Activated CD4-positive, alpha-beta memory T cell treated with anti-CD3 and anti-CD28 coated beads, Interleukin-2, amount 10 ng/mL, durations not matched to agents 7 days and 5 days (primary cell): ENCODE results near the gene GLOD5. TPM values are rescaled to one million over a fixed set of nuclear protein-coding genes. Genes with fewer than 3 reads are reported as not detected.

Experiments used
- CTCF ChIA-PET: fragments of 350-600 bp; sonication (Branson Sonifier 250); formaldehyde crosslinking; loops from one replicate; lab custom pipeline; 2021; ENCODE audit warnings: antibody characterized with exemption, inconsistent platforms; lab: Charles Lee
- POLR2A ChIA-PET: fragments of 350-600 bp; sonication (Branson Sonifier 250); formaldehyde crosslinking; loops from one replicate; lab custom pipeline; 2021; ENCODE audit warnings: antibody characterized with exemption; lab: Charles Lee
- DNase-seq: peaks from one replicate; pipeline ENCODE4 v3.0.0-alpha.2; 2020
- H3K27ac Mint-ChIP-seq: one replicate; pipeline ENCODE4 v1.8.0; 2021; ENCODE audit warnings: mild to moderate bottlenecking, mixed read lengths
- H3K27me3 Mint-ChIP-seq: one replicate; pipeline ENCODE4 v1.8.0; 2021; ENCODE audit warnings: mixed read lengths
- H3K36me3 Mint-ChIP-seq: one replicate; pipeline ENCODE4 v1.8.0; 2021; ENCODE audit warnings: low read depth, mixed read lengths
- H3K4me1 Mint-ChIP-seq: one replicate; pipeline ENCODE4 v1.8.0; 2021; ENCODE audit warnings: mixed read lengths
- H3K4me3 Mint-ChIP-seq: one replicate; pipeline ENCODE4 v1.8.0; 2021; ENCODE audit warnings: mild to moderate bottlenecking, mixed read lengths
- H3K9me3 Mint-ChIP-seq: one replicate; pipeline ENCODE4 v1.8.0; 2021; ENCODE audit warnings: mixed read lengths
- total RNA-seq, 2 experiments: library from RNA; stranded (reverse); gene quantifications; one replicate each; pipeline ENCODE4 v1.2.3, GENCODE V29; 2021

The GLOD5 gene
- total RNA-seq, 2 experiments from 2014 or later: not detected

- DNase-seq: no peak
Measured at GRCh38 chrX:48772602-48773001, 11.1 kb downstream of the GLOD5 start.

GRCh38 chrX:48776818-48777439 is 15.4 kb downstream of the GLOD5 start:
- no peak for DNase-seq
- no peaks in the 10 kb centered on the region for H3K4me1 Mint-ChIP-seq
- no peaks in the 10 kb centered on the region for H3K9me3 Mint-ChIP-seq
- ChIA-PET CTCF (no interaction called here), POLR2A (interaction anchor here (1.8 kb wide), 1 partner anchor 25 kb away, joined by 8 read pairs; the partner anchor contains the start of gene HDAC6)
- no peak overlapping the region for H3K4me3 Mint-ChIP-seq
- peaks cover 10% of the 10 kb centered on the region for H3K27me3 Mint-ChIP-seq
- H3K27ac Mint-ChIP-seq: no peak overlapping the region
- H3K36me3 Mint-ChIP-seq: no peaks in the 10 kb centered on the region

More at GRCh38 chrX:48772602-48773001, 11.1 kb downstream of the GLOD5 start:
- POLR2A ChIA-PET: no interaction called here
- no peaks in the 10 kb centered on the region for H3K4me1 Mint-ChIP-seq
- H3K4me3 Mint-ChIP-seq: no peak overlapping the region
- no peak overlapping the region for H3K27ac Mint-ChIP-seq
- H3K27me3 Mint-ChIP-seq: peaks cover 14% of the 10 kb centered on the region
- H3K9me3 Mint-ChIP-seq: no peaks in the 10 kb centered on the region
- H3K36me3 Mint-ChIP-seq: no peaks in the 10 kb centered on the region
- CTCF ChIA-PET: no interaction called here

- Mint-ChIP-seq H3K36me3 (no peaks in the 10 kb centered on the region), H3K4me1 (no peaks in the 10 kb centered on the region), H3K27me3 (peaks cover 10% of the 10 kb centered on the region), H3K9me3 (no peaks in the 10 kb centered on the region), H3K4me3 (no peak overlapping the region), H3K27ac (no peak overlapping the region)
- no peak for DNase-seq
- ChIA-PET CTCF (interaction anchor here (0.8 kb wide), 1 partner anchor 93 kb away, joined by 3 read pairs; no protein-coding TSS in a partner anchor), POLR2A (no interaction called here)
Measured at GRCh38 chrX:48779399-48779798, 17.9 kb downstream of the GLOD5 start.

- CTCF ChIA-PET: no interaction called here
Measured at GRCh38 chrX:48781705-48782104, 20.2 kb downstream of the GLOD5 start.

GRCh38 chrX:48782216-48782615 is 20.7 kb downstream of the GLOD5 start:
- POLR2A ChIA-PET: no interaction called here
- CTCF ChIA-PET: no interaction called here
- Mint-ChIP-seq H3K9me3 (no peaks in the 10 kb centered on the region), H3K36me3 (no peaks in the 10 kb centered on the region), H3K4me3 (no peak overlapping the region), H3K27ac (no peak overlapping the region), H3K4me1 (no peaks in the 10 kb centered on the region), H3K27me3 (peaks cover 10% of the 10 kb centered on the region)
- DNase-seq: no peak

More at GRCh38 chrX:48781705-48782104, 20.2 kb downstream of the GLOD5 start:
- no peaks in the 10 kb centered on the region for H3K4me1 Mint-ChIP-seq
- H3K27me3 Mint-ChIP-seq: peaks cover 5% of the 10 kb centered on the region
- no peak overlapping the region for H3K27ac Mint-ChIP-seq
- H3K4me3 Mint-ChIP-seq: no peak overlapping the region
- H3K9me3 Mint-ChIP-seq: no peaks in the 10 kb centered on the region
- POLR2A ChIA-PET: no interaction called here
- no peaks in the 10 kb centered on the region for H3K36me3 Mint-ChIP-seq
- DNase-seq: no peak

- Mint-ChIP-seq H3K27ac (no peak overlapping the region), H3K4me1 (no peaks in the 10 kb centered on the region), H3K4me3 (no peak overlapping the region), H3K36me3 (no peaks in the 10 kb centered on the region), H3K9me3 (no peaks in the 10 kb centered on the region), H3K27me3 (peaks cover 9% of the 10 kb centered on the region)
- ChIA-PET POLR2A (no interaction called here), CTCF (no interaction called here)
- DNase-seq: no peak
Measured at GRCh38 chrX:48782795-48783194, 21.2 kb downstream of the GLOD5 start.

DNA sequence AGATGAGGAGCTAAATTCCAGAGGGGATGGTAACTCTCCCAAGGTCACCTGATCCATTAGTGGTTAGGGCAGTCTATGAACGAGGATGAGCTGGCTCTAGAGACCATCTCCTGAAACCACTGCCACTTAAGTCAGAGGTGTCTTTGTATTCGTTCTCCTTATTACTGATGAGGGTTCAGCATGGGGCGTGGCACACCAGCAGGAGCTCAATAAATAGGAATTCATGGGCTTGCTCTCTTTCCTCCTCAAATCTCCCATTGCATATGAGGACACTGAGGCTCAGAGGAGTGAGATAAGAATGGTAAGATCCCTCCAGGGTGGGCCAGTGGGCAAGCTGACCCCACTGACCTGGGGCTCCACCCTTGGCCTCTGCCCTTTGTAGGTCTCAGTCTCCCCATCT is 23.2 kb downstream of the GLOD5 start:
- ChIA-PET POLR2A (interaction anchor here (0.8 to 1.3 kb wide), 2 partner anchors 16 to 168 kb away, joined by 3 to 4 read pairs; partner anchors contain the start of gene HDAC6), CTCF (no interaction called here)
- peaks cover 9% of the 10 kb centered on the region for H3K4me1 Mint-ChIP-seq
- no peaks in the 10 kb centered on the region for H3K9me3 Mint-ChIP-seq
- peaks cover 9% of the 10 kb centered on the region for H3K27me3 Mint-ChIP-seq
- H3K4me3 Mint-ChIP-seq: no peak overlapping the region
- DNase-seq: no peak
- no peak overlapping the region for H3K27ac Mint-ChIP-seq
- H3K36me3 Mint-ChIP-seq: no peaks in the 10 kb centered on the region

- Mint-ChIP-seq H3K4me1 (peaks cover 12% of the 10 kb centered on the region), H3K27me3 (peaks cover 9% of the 10 kb centered on the region), H3K27ac (no peak overlapping the region), H3K4me3 (no peak overlapping the region), H3K9me3 (no peaks in the 10 kb centered on the region), H3K36me3 (no peaks in the 10 kb centered on the region)
- ChIA-PET POLR2A (interaction anchor here (0.8 to 1.3 kb wide), 2 partner anchors 16 to 168 kb away, joined by 3 to 4 read pairs; partner anchors contain the start of gene HDAC6), CTCF (no interaction called here)
- DNase-seq: no peak
Measured at GRCh38 chrX:48785186-48785539, 23.6 kb downstream of the GLOD5 start.

GRCh38 chrX:48785540-48786214 is 24.1 kb downstream of the GLOD5 start:
- DNase-seq: no peak
- Mint-ChIP-seq H3K9me3 (no peaks in the 10 kb centered on the region), H3K4me1 (peaks cover 14% of the 10 kb centered on the region), H3K27ac (no peak overlapping the region), H3K4me3 (no peak overlapping the region), H3K36me3 (no peaks in the 10 kb centered on the region), H3K27me3 (peaks cover 9% of the 10 kb centered on the region)
- ChIA-PET POLR2A (no interaction called here), CTCF (no interaction called here)

DNA sequence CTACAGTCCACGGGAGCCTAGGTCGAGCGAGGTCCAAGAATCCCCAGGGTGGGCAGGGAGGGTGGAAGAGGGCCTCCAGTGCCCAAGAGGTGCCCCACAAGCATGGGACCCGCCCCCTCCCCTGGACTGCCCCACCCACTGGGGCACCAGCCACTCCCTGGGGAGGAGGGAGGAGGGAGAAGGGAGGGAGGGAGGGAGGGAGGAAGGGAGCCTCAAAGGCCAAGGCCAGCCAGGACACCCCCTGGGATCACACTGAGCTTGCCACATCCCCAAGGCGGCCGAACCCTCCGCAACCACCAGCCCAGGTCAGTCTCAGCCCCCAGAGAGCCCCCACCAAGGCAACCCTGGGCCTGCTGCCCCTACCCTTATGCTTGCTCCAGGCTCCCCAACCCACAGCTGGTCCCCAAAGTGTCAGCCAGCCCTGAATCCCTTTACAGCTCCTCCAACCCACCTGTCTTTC is 24.8 kb downstream of the GLOD5 start, which contains the start of gene GATA1:
Gene GATA1 (plus strand): TSS at position 250 of the 460 bp plus-strand sequence. CDS start 4,520 bp downstream, outside the sequence.
- POLR2A ChIA-PET: no interaction called here
- Mint-ChIP-seq H3K36me3 (no peaks in the 10 kb centered on the region), H3K27ac (no peak within 1 kb of the TSS)

DNA sequence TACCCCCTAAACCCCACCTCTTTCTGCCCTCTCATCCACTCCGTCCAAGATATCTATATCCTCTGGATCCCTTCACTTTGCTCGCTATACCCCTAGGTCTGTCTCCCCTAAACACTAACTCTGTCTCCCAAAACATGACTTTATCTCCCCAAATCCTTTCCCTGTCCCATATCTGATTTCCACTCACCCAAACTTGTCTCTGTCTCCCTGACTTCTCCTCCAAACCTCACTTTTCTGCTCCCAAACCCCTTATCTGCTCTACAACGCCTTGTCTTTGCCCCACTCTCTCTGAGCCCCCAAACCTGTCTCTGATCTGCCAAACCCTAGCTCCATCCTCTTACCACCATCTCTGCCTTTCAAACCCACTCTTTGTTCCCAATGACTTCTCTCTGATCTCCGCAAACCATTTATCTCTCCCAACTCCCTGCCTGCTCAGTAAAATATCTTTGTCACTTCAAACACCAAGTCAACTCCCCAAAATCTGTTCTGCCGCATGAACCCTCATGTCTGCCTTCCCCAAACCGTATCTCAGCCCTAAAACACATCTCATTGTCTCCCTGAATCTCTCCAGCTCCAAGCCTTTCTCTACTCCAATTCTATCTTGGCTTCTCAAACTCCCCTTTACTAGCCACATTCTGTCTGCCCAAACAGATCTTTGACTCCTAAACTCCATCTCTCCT is 25.4 kb downstream of the GLOD5 start:
- no peaks in the 10 kb centered on the region for H3K36me3 Mint-ChIP-seq
- ChIA-PET CTCF (no interaction called here), POLR2A (no interaction called here)
- DNase-seq: no peak
- peaks cover 9% of the 10 kb centered on the region for H3K27me3 Mint-ChIP-seq
- no peak overlapping the region for H3K27ac Mint-ChIP-seq
- H3K4me1 Mint-ChIP-seq: peaks cover 14% of the 10 kb centered on the region
- no peak overlapping the region for H3K4me3 Mint-ChIP-seq
- H3K9me3 Mint-ChIP-seq: no peaks in the 10 kb centered on the region

More for the DNA sequence above, 24.8 kb downstream of the GLOD5 start, which contains the start of gene GATA1:
- H3K4me3 Mint-ChIP-seq: no peak within 1 kb of the TSS
- no peak for DNase-seq
- H3K9me3 Mint-ChIP-seq: no peaks in the 10 kb centered on the region
- CTCF ChIA-PET: no interaction called here
- H3K27me3 Mint-ChIP-seq: peaks cover 9% of the 10 kb centered on the region
- peaks cover 14% of the 10 kb centered on the region for H3K4me1 Mint-ChIP-seq

- DNase-seq: no peak
- ChIA-PET CTCF (no interaction called here), POLR2A (no interaction called here)
- Mint-ChIP-seq H3K4me3 (no peak overlapping the region), H3K36me3 (no peaks in the 10 kb centered on the region), H3K27ac (no peak overlapping the region), H3K9me3 (no peaks in the 10 kb centered on the region), H3K4me1 (peaks cover 14% of the 10 kb centered on the region), H3K27me3 (peaks cover 9% of the 10 kb centered on the region)
Measured at GRCh38 chrX:48787505-48788443, 26.2 kb downstream of the GLOD5 start.
